Endothelial cell of umbilical vein (primary cell): ENCODE results near the gene GTF3C5.

Experiments
- CTCF ChIP-seq, 2 donors: IDR thresholded peaks; 1 replicate in 1 of 2; 2 replicates in 1 of 2; pipeline ENCODE4 v1.5.1; 2011; ENCODE audit warnings: low read length in 2 of 2, mild to moderate bottlenecking in 2 of 2, moderate library complexity in 2 of 2, control low read depth in 1 of 2, inconsistent platforms in 1 of 2, low read depth in 1 of 2; ENCODE audit not compliant: insufficient read depth in 1 of 2; ENCODE audit errors: extremely low read depth in 1 of 2
- EZH2 ChIP-seq: IDR thresholded peaks from 2 replicates; pipeline ENCODE4 v1.6.1; 2012; ENCODE audit warnings: borderline replicate concordance, low read depth, mild to moderate bottlenecking, moderate library complexity, low read length, inconsistent platforms; ENCODE audit not compliant: severe bottlenecking
- GATA2 ChIP-seq: IDR thresholded peaks from 2 replicates; pipeline ENCODE4 v1.7.0; 2011; ENCODE audit warnings: low read depth, mild to moderate bottlenecking, moderate library complexity, mixed read lengths, low read length; ENCODE audit not compliant: insufficient read length, insufficient read depth
- JUN ChIP-seq: IDR thresholded peaks from 2 replicates; pipeline ENCODE4 v1.6.1; 2011; ENCODE audit warnings: borderline replicate concordance, low read depth; ENCODE audit not compliant: insufficient read length, insufficient read depth
- MAX ChIP-seq: IDR thresholded peaks from 2 replicates; pipeline ENCODE4 v1.6.1; 2011; ENCODE audit not compliant: insufficient read depth, insufficient read length
- MYC ChIP-seq: IDR thresholded peaks from one replicate; pipeline ENCODE4 v1.6.1; 2011; ENCODE audit warnings: mild to moderate bottlenecking, low read depth, low read length
- POLR2A ChIP-seq: IDR thresholded peaks from 2 replicates; pipeline ENCODE4 v1.6.1; 2012; ENCODE audit warnings: low read depth, mild to moderate bottlenecking, control low read depth, low read length
- POLR2AphosphoS5 ChIP-seq: IDR thresholded peaks from 2 replicates; pipeline ENCODE4 v1.6.1; 2012; ENCODE audit warnings: low read depth, mild to moderate bottlenecking, control low read depth, low read length, moderate library complexity; ENCODE audit not compliant: insufficient read depth

- no peak for TF ChIP-seq POLR2A
- TF ChIP-seq CTCF (IDR thresholded peaks at IDR 0.05; ENCODE audit: extremely low read depth in 1 of 2, insufficient read depth in 1 of 2, low read depth in 1 of 2, low read length in 2 of 2), result no peak
- TF ChIP-seq EZH2, result no peak
- TF ChIP-seq POLR2AphosphoS5, result no peak
- no peak for TF ChIP-seq JUN
- TF ChIP-seq MAX, result no peak
- no peak for TF ChIP-seq GATA2
- TF ChIP-seq MYC, result no peak
Measured at GRCh38 chr9:132996526-132996925, 34.3 kb upstream of the GTF3C5 start.
